Neural cell (in vitro differentiated cells): ENCODE data around the gene NFASC.

Experiments
- EP300 ChIP-seq: fragments of 450-650 bp; conservative IDR thresholded peaks from 2 replicates; pipeline ENCODE4 v1.6.1; 2014; ENCODE audit warnings: antibody characterized with exemption, mild to moderate bottlenecking, moderate library complexity; ENCODE audit not compliant: poor library complexity, severe bottlenecking
- MXI1 ChIP-seq: fragments of 450-650 bp; conservative IDR thresholded peaks from 2 replicates; pipeline ENCODE4 v1.6.1; 2014; ENCODE audit warnings: antibody characterized with exemption, mild to moderate bottlenecking; ENCODE audit not compliant: poor library complexity, severe bottlenecking
- POLR2AphosphoS5 ChIP-seq: IDR thresholded peaks from 2 replicates; pipeline ENCODE4 v1.6.1; 2012
- REST ChIP-seq: IDR thresholded peaks from 2 replicates; pipeline ENCODE4 v1.6.1; 2012; ENCODE audit warnings: borderline replicate concordance
- SMC3 ChIP-seq: fragments of 450-650 bp; conservative IDR thresholded peaks from 2 replicates; pipeline ENCODE4 v1.6.1; 2014; ENCODE audit warnings: antibody characterized with exemption, mild to moderate bottlenecking, moderate library complexity; ENCODE audit not compliant: poor library complexity
- TAF1 ChIP-seq: IDR thresholded peaks from 2 replicates; pipeline ENCODE4 v1.6.1; 2012; ENCODE audit warnings: low read depth
- TF ChIP-seq, protein P1 (sequence below): fragments of 450-650 bp; IDR thresholded peaks from 2 replicates; pipeline ENCODE4 v1.5.1; 2014; ENCODE audit warnings: antibody characterized with exemption, mild to moderate bottlenecking, moderate library complexity; ENCODE audit not compliant: poor library complexity, severe bottlenecking

GRCh38 chr1:205042911-205043806 is 172.5 kb downstream of the NFASC start, which contains the start of gene CNTN2:
- TF ChIP-seq EP300: no peak
- TF ChIP-seq, protein P1, sequence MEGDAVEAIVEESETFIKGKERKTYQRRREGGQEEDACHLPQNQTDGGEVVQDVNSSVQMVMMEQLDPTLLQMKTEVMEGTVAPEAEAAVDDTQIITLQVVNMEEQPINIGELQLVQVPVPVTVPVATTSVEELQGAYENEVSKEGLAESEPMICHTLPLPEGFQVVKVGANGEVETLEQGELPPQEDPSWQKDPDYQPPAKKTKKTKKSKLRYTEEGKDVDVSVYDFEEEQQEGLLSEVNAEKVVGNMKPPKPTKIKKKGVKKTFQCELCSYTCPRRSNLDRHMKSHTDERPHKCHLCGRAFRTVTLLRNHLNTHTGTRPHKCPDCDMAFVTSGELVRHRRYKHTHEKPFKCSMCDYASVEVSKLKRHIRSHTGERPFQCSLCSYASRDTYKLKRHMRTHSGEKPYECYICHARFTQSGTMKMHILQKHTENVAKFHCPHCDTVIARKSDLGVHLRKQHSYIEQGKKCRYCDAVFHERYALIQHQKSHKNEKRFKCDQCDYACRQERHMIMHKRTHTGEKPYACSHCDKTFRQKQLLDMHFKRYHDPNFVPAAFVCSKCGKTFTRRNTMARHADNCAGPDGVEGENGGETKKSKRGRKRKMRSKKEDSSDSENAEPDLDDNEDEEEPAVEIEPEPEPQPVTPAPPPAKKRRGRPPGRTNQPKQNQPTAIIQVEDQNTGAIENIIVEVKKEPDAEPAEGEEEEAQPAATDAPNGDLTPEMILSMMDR: no peak
- TF ChIP-seq POLR2AphosphoS5: peak; percentile 14
- TF ChIP-seq MXI1: peak; percentile 32
- no peak for TF ChIP-seq REST
- TF ChIP-seq TAF1: no peak
- no peak for TF ChIP-seq SMC3
